K562 treated with DMSO at 1 percent for 4 hours (cell line): ENCODE results near the gene TMEM61. TPM values are rescaled to one million over a fixed set of nuclear protein-coding genes. Genes with fewer than 3 reads are reported as not detected.

ENCODE experiments used
- total RNA-seq: library from RNA; unstranded; fragments of 300-600 nt; gene quantifications from 2 replicates; pipeline ENCODE4 v1.2.3, GENCODE V29; 2022; ENCODE audit not compliant: insufficient read depth

TMEM61 gene
- total RNA-seq: not detected in 2 replicates

GRCh38 chr1:54980528-54981241 lies at the start of gene TMEM61:
TSS of gene TMEM61 (plus strand) at chr1:54980628. CDS start at chr1:54981066, 438 bp downstream.

GRCh38 chr1:54998677-54999076 lies 18.2 kb downstream of the TMEM61 start, which contains the start of gene BSND:
TSS of gene BSND (plus strand) at chr1:54998933. CDS start at chr1:54999187, 254 bp downstream.

GRCh38 chr1:55039342-55040082 lies 59.1 kb downstream of the TMEM61 start, which contains the start of gene PCSK9:
TSS of gene PCSK9 (plus strand) at chr1:55039548. CDS start at chr1:55039838, 290 bp downstream.

Other genes with a start within 250 kb of the TMEM61 start
- gene PARS2, start 216.1 kb upstream of the TMEM61 start, total RNA-seq: 5.9 and 8.6 TPM in 2 replicates
- gene TTC22, start 179.3 kb upstream of the TMEM61 start, total RNA-seq: 0.17 TPM in 1 of 2 replicates, not detected in the other
- gene DHCR24, start 93.4 kb upstream of the TMEM61 start, total RNA-seq: 81.5 and 99.8 TPM in 2 replicates
- not detected in 2 replicates for gene BSND, start 18.3 kb downstream of the TMEM61 start, total RNA-seq
- 80.7 and 100.0 TPM in 2 replicates for gene PCSK9, start 58.9 kb downstream of the TMEM61 start, total RNA-seq
- 10.6 and 14.5 TPM in 2 replicates for gene USP24, start 234.7 kb downstream of the TMEM61 start, total RNA-seq